Pancreas (tissue), 10 donors: Measurements from ENCODE around the gene WNK4. TPM values are rescaled to one million over a fixed set of nuclear protein-coding genes. Genes with fewer than 3 reads are reported as not detected.
A peak's percentile ranks its signal among the peaks of the same experiment; 100 is the strongest.

ENCODE experiments used
- ATAC-seq, 4 donors: fragments of 200-7000 bp; cut with Tn5 transposase; one replicate each; pipeline versions ENCODE4 v1.8.0 to v1.9.1; 2020; ENCODE audit warnings: mild to moderate bottlenecking in 4 of 4, moderate library complexity in 4 of 4
- DNase-seq, 6 donors: peaks; one replicate each; pipeline ENCODE4 v3.0.0-alpha.2; 2020
- FAIRE-seq: peaks from 2 replicates; lab custom pipeline; 2012; peaks lifted over from hg19 to GRCh38; lab: Jason Lieb, UNC
- H3K27ac ChIP-seq, 4 donors: fragments of 200-600 bp; sonication (generic); 1 replicate in 3 of 4; 2 replicates in 1 of 4; pipeline versions ENCODE4 v1.5.0 to v1.8.0; 2020
- H3K27me3 ChIP-seq, 4 donors: fragments of 200-600 bp; one replicate each; pipeline ENCODE4 v1.8.0; 2021
- H3K36me3 ChIP-seq, 3 donors: fragments of 200-600 bp; sonication (generic) in 1 of 3; one replicate each; pipeline versions ENCODE4 v1.5.0 to v1.8.0; 2020 to 2021
- H3K4me1 ChIP-seq, 3 donors: fragments of 200-600 bp; one replicate each; pipeline ENCODE4 v1.8.0; 2021
- H3K4me3 ChIP-seq, 4 donors: fragments of 200-600 bp; sonication (generic) in 2 of 4; one replicate each; pipeline versions ENCODE4 v1.5.0 to v1.8.0; 2020 to 2021
- H3K9me3 ChIP-seq, 4 donors: fragments of 200-600 bp; one replicate each; pipeline ENCODE4 v1.8.0; 2021
- WGBS, 2 donors: extraction: QIAGEN DNeasy Blood & Tissue Kit; methylation state at CpG; one replicate each; pipeline ENCODE4 v1.1.7; 2013; 5-methylcytosine and 5-hydroxymethylcytosine counted together
- intact Hi-C, 3 donors: fragments of 100-400 bp; cut with DNase I; formaldehyde crosslinking; loops; one replicate each; pipeline versions ENCODE4 v1.11.1 to v1.14.2; 2022
- polyA plus RNA-seq, 2 donors: library from polyadenylated mRNA; stranded (reverse); fragments of 200-250 nt; gene quantifications; one replicate each; pipeline ENCODE4 v1.2.3, GENCODE V29; 2013
- total RNA-seq, 6 donors: library from RNA; stranded (reverse); fragmentation: NEBNext Ultra II Directional in 4 of 6; extraction: Animal tissue kit (Norgen Biotek cat#: 25700) in 4 of 6; gene quantifications; one replicate each; pipeline versions ENCODE4 v1.2.1 to v1.2.4, GENCODE V29; 2021 to 2023
- TF ChIP-seq, protein P1 (sequence below), 4 donors: fragments of 200-600 bp; sonication (generic) in 3 of 4; IDR thresholded peaks; one replicate each; pipeline versions ENCODE4 v1.5.0 to v1.8.0; 2021; ENCODE audit warnings: antibody characterized with exemption in 4 of 4
- donor health status: healthy with polysubstance abuse.
- donor health status: DM: no; HTN: no; CAD: no; lungs with moderate emphysema.
- donor health status: DM: no; HTN: no; CAD: no.
- donor health status: control.
- donor health status: control.
- donor health status: Bipolar disorder and iron deficiency.
- donor health status: DM: yes; HTN: yes; CAD: no.
- donor health status: DM: no; HTN: no; CAD: no.
- donor health status: DM: no; HTN: no; CAD: no.
- donor health status: DM: yes; HTN: yes; CAD: no.

Gene WNK4
- total and polyA plus RNA-seq, 8 donors, result 0.19 to 4.7 (median 0.53) TPM

DNA sequence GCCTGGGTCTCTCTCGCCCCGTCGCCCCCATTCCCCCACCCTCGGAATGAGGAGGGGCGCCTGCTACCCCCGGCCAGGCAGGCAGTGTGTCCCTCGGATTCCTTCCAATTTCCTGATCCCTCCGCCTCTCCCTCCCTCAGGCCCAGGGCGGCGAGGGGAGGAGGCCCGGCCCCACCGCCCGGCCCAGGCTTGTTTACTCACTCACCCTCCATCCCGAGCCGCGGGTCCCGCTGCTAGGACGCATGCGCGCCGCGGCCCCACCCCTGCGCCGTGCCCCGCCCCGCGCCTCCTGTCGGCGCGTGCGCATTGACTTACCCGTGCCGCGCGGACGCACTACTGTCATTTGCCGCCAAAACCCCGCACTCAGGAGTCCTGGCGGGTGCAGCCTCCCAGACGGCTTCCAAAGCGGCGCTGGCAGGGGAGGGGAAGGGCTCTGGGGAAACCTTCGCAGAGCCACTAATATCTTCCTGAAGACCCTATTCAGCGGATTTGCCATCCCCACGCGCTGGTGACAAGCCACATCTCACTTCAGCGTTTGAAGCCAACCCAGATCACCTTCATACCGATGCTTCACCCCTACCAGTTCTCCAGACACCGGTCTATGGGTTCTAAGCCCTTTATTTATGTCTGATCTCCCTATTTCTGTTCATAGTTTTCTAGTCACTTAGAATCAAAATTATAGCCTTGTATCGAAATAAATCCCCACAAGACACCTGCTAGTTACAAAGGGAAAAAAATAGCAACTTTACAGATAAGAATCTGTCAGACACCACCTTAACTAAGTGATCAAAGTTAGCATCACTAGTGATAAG lies 35.4 kb upstream of the WNK4 start, which contains the start of gene EZH1:
Gene EZH1, minus strand, starts transcription at position 235 of the 812 bp plus-strand sequence. CDS start 16,099 bp downstream, outside the sequence.
- peaks cover 0 to 19% (median 7%) of the 10 kb centered on the region in 3 donors for H3K4me1 ChIP-seq
- ATAC-seq (peak; percentile 94 to 99 (median 97)), FAIRE-seq (no peak), DNase-seq (peak; percentile 84 to 97 (median 94))
- intact Hi-C loops, result no loop called here
- TF ChIP-seq, protein P1, sequence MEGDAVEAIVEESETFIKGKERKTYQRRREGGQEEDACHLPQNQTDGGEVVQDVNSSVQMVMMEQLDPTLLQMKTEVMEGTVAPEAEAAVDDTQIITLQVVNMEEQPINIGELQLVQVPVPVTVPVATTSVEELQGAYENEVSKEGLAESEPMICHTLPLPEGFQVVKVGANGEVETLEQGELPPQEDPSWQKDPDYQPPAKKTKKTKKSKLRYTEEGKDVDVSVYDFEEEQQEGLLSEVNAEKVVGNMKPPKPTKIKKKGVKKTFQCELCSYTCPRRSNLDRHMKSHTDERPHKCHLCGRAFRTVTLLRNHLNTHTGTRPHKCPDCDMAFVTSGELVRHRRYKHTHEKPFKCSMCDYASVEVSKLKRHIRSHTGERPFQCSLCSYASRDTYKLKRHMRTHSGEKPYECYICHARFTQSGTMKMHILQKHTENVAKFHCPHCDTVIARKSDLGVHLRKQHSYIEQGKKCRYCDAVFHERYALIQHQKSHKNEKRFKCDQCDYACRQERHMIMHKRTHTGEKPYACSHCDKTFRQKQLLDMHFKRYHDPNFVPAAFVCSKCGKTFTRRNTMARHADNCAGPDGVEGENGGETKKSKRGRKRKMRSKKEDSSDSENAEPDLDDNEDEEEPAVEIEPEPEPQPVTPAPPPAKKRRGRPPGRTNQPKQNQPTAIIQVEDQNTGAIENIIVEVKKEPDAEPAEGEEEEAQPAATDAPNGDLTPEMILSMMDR (IDR thresholded peaks at IDR 0.05), result no peak
- no peaks in the 10 kb centered on the region for H3K27me3 ChIP-seq
- H3K4me3 ChIP-seq, result peak within 1 kb of the TSS; percentile 51 to 73 (median 58)
- H3K27ac ChIP-seq, result peak within 1 kb of the TSS; percentile 70 to 95 (median 84)
- WGBS, 2 donors, result 4 to 5% methylated on average over 46 to 50 of the region's 50 CpGs
- no peaks in the 10 kb centered on the region for H3K36me3 ChIP-seq
- no peaks in the 10 kb centered on the region for H3K9me3 ChIP-seq

DNA sequence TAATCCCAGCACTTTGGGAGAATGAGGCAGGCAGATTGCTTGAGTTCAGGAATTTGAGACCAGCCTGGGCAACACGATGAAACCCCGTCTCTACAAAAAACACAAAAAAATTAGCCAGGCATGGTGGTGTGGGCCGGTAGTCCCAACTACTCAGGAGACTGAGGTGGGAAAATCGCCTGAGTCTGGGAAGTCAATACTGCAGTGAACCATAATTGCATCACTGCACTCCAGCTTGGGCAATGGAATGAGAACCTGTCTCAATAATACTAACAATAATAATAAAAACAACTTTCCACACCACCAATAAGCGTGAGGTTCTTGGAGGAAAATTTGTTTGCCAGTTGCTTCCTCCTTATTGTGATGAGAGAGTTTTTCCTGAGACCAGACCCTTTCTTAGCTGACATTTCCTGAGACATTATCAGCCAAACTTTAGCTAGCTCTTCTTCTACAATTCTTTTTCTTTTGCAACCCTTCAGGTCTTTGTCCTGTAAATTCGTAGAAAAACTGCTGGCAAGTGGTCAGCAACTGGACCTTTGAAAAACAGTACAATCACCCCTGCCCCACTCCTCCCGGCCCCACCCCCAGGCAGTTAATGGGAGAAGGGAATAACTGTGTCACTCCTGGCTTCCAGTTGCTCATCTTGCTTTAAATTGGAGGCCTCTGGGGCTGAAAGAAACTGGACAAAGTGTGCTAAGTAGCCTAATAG lies 32.1 kb upstream of the WNK4 start:
- Histone ChIP-seq H3K4me1 (peaks cover 0 to 10% (median 7%) of the 10 kb centered on the region in 3 donors), H3K27ac (no peak overlapping the region), H3K4me3 (no peak overlapping the region), H3K9me3 (no peaks in the 10 kb centered on the region), H3K27me3 (no peaks in the 10 kb centered on the region), H3K36me3 (no peaks in the 10 kb centered on the region)
- WGBS, 2 donors, result 42 to 61% methylated on average over 7 of the region's 7 CpGs
- TF ChIP-seq, protein P1 (IDR thresholded peaks at IDR 0.05), result no peak
- ATAC-seq, result no peak
- intact Hi-C loops, result no loop called here
- no peak for DNase-seq
- no peak for FAIRE-seq

DNA sequence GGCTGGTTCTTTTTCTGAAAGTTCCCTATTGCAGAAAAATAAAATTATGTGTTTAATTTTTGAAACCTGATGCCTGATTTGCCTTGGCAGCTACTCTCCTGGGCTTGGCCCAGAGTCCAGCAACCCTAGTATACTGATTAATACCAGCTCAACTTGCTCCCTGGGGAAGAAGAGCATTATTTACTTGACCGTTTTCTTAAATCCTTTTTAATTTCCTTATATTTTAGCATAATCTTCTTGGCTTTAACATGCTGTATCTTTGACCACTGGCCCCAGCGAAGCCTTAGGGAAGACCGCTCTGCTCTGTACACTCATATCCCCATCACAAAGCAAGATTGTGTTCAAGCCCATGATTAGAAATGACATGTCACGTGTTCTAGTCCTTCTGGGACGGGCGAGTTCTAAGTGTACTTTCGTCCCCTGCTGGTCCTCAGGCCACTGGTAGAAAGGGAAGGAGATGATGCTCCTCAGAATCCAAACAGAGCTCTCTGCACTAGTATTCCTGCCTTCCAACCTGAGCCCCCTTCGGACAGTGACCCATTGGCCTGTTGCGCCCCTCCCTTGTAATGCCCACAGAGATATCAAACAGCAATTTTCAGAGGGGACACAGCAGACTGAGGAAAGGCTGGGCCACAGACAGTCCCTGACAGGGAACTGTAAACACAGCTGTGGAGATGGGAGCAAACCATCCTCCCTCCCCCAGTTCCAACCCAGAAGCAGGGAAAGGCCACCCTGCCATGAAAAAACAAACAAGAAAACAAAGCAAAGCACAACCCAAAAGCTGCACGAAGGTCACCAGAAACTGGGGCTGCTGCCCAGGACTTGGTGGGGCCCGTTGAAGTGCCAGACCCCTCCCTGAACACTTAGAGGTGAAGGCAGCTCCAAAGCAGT lies 31.3 kb upstream of the WNK4 start:
- no peaks in the 10 kb centered on the region for H3K9me3 ChIP-seq
- DNase-seq, result no peak
- intact Hi-C loops, result no loop called here
- WGBS, 2 donors, result 66 to 70% methylated on average over 11 of the region's 11 CpGs
- no peak for FAIRE-seq
- TF ChIP-seq, protein P1 (IDR thresholded peaks at IDR 0.05), result no peak
- no peak overlapping the region for H3K27ac ChIP-seq
- H3K27me3 ChIP-seq, result no peaks in the 10 kb centered on the region
- no peak overlapping the region for H3K4me3 ChIP-seq
- H3K4me1 ChIP-seq, result peaks cover 0 to 4% (median under 1%) of the 10 kb centered on the region in 3 donors
- ATAC-seq, result no peak
- no peaks in the 10 kb centered on the region for H3K36me3 ChIP-seq

DNA sequence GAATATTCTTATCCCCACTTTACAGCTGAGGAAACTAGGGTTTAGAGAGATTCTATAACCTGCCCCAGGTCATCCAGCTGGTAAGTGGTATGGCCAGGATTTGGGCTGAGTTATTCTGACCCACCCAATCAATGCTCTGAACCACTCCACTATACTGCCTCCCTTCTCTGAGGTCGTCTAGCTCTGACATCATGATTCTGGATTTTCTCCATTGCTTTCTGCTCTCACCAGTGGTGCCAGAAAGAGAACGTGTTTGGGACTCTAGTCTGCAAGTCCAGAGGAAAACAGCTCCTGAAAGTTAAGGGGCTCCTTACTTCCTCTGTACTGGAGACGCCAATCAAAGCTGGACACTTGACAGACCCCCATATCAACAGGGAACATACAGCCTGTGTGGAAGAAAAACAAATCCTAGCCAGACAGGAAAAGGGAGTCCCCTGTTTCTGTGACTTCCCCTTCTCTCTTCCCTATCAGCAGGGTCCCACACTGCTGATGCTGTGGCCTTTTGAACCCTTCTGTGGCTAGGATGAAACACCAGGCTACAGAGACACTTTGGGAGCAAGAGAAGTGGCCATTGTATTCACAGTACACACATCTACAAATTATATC lies 29.6 kb upstream of the WNK4 start:
- intact Hi-C loops, result no loop called here
- 36 to 48% methylated on average over 3 of the region's 3 CpGs for WGBS, 2 donors
- peak in 1 of 4 donors; percentile 60 for ATAC-seq

More for the DNA sequence above, 29.6 kb upstream of the WNK4 start:
- no peaks in the 10 kb centered on the region for H3K36me3 ChIP-seq
- no peak for DNase-seq
- TF ChIP-seq, protein P1 (IDR thresholded peaks at IDR 0.05), result no peak
- no peak overlapping the region for H3K4me3 ChIP-seq
- no peak for FAIRE-seq
- H3K9me3 ChIP-seq, result no peaks in the 10 kb centered on the region
- no peaks in the 10 kb centered on the region for H3K4me1 ChIP-seq
- H3K27me3 ChIP-seq, result no peaks in the 10 kb centered on the region
- no peak overlapping the region for H3K27ac ChIP-seq
